ENCODE measurements around the gene KIF25.

The KIF25 gene

DNA sequence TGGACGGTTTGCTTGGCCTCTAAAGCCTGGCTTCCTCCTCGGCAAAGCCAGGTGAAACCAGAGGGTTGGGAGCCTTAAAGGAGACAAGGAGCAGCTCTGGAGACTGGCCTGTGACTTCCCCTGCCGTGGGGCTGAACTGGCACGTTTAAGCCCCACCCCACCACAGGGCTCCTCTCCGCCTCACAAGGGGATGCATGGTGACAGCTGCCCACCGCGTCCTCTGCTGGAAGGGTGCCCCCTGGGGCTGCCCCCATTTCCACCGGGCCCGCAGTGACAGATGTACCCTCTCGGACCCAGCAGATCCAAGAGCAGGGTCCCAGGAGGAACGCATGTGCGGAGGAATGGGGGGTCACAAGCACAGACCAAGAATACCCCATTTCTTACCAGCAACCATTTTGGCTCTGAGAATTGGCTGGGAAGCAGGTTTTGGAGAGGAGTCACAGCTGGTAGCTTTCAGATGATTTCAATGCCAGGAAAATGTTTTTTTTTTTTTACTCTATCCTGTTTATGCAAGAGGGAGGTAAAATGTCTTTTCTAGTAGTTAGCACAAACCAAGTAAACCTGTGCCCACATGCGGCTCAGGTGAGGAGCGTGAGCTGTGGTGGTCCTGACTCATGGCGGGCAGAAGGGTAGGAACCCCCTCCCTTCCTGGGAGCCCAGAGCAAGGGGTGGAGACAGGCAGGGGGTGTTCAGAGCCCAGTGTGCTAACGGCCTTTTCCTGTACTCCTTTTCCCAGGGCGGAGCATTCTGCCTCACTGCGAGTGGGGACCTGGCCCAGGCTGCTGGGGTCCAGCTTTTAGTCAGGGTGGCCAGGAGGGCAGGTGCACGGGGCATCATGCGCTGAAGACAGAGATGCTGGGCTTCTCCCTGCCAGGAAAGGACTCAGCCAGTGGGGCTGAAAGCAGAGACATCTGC lies 48.5 kb downstream of the KIF25 start:
- no peak for TF ChIP-seq CREB1 (IDR thresholded peaks at IDR 0.05; ENCODE audit: low read depth)
- TF ChIP-seq EP300 (IDR thresholded peaks at IDR 0.05; ENCODE audit: borderline replicate concordance): no peak
- no peak for TF ChIP-seq YY1 (IDR thresholded peaks at IDR 0.05; ENCODE audit: low read depth)
- TF ChIP-seq, protein P1, sequence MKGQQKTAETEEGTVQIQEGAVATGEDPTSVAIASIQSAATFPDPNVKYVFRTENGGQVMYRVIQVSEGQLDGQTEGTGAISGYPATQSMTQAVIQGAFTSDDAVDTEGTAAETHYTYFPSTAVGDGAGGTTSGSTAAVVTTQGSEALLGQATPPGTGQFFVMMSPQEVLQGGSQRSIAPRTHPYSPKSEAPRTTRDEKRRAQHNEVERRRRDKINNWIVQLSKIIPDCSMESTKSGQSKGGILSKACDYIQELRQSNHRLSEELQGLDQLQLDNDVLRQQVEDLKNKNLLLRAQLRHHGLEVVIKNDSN (IDR thresholded peaks at IDR 0.05): no peak
- no peak for TF ChIP-seq TAF1 (IDR thresholded peaks at IDR 0.05; ENCODE audit: low read depth)
- no peak for TF ChIP-seq EGR1 (IDR thresholded peaks at IDR 0.05)
- TF ChIP-seq NFIC (IDR thresholded peaks at IDR 0.05): no peak
- TF ChIP-seq ZBTB7A (IDR thresholded peaks at IDR 0.05; ENCODE audit: low read depth): no peak
- TF ChIP-seq FOXM1 (IDR thresholded peaks at IDR 0.05; ENCODE audit: borderline replicate concordance, low read depth): no peak
- TF ChIP-seq, protein P2, sequence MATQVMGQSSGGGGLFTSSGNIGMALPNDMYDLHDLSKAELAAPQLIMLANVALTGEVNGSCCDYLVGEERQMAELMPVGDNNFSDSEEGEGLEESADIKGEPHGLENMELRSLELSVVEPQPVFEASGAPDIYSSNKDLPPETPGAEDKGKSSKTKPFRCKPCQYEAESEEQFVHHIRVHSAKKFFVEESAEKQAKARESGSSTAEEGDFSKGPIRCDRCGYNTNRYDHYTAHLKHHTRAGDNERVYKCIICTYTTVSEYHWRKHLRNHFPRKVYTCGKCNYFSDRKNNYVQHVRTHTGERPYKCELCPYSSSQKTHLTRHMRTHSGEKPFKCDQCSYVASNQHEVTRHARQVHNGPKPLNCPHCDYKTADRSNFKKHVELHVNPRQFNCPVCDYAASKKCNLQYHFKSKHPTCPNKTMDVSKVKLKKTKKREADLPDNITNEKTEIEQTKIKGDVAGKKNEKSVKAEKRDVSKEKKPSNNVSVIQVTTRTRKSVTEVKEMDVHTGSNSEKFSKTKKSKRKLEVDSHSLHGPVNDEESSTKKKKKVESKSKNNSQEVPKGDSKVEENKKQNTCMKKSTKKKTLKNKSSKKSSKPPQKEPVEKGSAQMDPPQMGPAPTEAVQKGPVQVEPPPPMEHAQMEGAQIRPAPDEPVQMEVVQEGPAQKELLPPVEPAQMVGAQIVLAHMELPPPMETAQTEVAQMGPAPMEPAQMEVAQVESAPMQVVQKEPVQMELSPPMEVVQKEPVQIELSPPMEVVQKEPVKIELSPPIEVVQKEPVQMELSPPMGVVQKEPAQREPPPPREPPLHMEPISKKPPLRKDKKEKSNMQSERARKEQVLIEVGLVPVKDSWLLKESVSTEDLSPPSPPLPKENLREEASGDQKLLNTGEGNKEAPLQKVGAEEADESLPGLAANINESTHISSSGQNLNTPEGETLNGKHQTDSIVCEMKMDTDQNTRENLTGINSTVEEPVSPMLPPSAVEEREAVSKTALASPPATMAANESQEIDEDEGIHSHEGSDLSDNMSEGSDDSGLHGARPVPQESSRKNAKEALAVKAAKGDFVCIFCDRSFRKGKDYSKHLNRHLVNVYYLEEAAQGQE (IDR thresholded peaks at IDR 0.05; ENCODE audit: low read depth): no peak
- TF ChIP-seq, protein P3, sequence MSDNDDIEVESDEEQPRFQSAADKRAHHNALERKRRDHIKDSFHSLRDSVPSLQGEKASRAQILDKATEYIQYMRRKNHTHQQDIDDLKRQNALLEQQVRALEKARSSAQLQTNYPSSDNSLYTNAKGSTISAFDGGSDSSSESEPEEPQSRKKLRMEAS (IDR thresholded peaks at IDR 0.05): no peak
- TF ChIP-seq TCF12 (IDR thresholded peaks at IDR 0.05; ENCODE audit: low read depth): no peak
- TF ChIP-seq RAD21 (IDR thresholded peaks at IDR 0.05; ENCODE audit: low read depth): no peak
- TF ChIP-seq TEAD4 (IDR thresholded peaks at IDR 0.05): no peak
- no peak for TF ChIP-seq CEBPB (IDR thresholded peaks at IDR 0.05)

DNA sequence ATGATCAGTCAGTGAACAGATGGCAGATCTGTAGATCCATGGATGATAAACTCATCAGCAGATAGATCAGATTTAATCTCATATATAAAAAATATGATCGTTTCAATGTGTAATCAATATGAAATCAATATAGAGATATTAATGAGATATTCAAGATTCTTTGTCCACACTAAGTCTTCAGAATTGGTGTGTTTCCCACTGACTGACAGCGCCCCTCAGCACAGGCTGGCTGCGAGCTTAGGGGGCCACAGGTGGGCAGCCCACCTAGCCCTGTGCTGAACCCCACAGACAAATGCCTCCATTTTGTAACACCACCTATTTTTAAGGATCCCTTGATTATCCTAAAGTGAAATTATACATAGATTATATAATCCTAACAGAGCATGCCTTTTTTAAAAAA lies 49.2 kb downstream of the KIF25 start:
- TF ChIP-seq, protein P1 (IDR thresholded peaks at IDR 0.05): no peak
- no peak for TF ChIP-seq YY1 (IDR thresholded peaks at IDR 0.05; ENCODE audit: low read depth)
- TF ChIP-seq TEAD4 (IDR thresholded peaks at IDR 0.05): no peak
- no peak for TF ChIP-seq RAD21 (IDR thresholded peaks at IDR 0.05; ENCODE audit: low read depth)
- no peak for TF ChIP-seq CEBPB (IDR thresholded peaks at IDR 0.05)

DNA sequence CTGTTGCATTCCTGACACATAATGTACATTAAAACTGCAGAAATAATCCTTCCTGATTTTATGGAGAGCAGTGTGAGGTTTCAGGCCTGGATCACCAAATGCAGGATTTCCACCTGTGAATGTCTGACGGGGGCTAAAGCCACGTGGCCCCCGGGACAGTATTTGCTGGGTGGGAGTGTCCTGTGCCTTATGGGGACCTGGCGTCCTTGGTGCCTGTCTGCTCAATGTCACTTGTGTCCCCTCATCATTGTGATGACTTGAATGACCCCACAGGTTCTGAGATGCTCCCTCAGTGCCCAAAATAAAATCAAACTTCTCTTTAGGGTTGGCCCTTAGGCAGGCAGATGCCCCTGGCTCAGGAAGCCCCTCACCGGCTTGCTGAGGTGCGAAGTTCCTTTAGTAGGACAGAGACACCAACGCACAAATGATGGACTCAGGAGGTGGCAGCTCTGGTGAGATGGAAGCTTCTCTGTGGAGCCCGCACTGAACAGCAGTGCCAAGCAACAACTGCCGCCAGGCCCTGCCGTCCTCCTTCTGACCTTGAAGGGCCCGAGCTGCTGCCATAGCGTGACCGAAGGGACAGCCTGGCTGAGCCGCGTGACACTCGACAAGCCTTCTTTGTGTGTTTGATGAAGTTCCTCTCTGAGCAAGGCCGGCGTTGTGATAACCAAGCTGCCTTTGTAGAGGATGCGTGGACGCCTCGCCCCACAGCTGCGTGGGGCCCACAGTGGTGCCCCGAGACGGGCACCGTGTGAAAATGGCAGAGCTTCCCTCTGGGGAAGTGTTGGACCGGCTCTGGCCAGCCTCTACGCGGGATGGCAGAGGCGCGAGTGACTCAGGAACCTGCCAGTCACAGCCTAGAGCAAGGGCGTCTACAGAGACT lies 50.6 kb downstream of the KIF25 start:
- TF ChIP-seq EGR1 (IDR thresholded peaks at IDR 0.05) (no peak), RAD21 (IDR thresholded peaks at IDR 0.05; ENCODE audit: low read depth) (no peak), TEAD4 (IDR thresholded peaks at IDR 0.05) (no peak), CEBPB (IDR thresholded peaks at IDR 0.05) (no peak), FOXM1 (IDR thresholded peaks at IDR 0.05; ENCODE audit: borderline replicate concordance, low read depth) (no peak), NFIC (IDR thresholded peaks at IDR 0.05) (no peak), CREB1 (IDR thresholded peaks at IDR 0.05; ENCODE audit: low read depth) (no peak), ZBTB7A (IDR thresholded peaks at IDR 0.05; ENCODE audit: low read depth) (no peak), YY1 (IDR thresholded peaks at IDR 0.05; ENCODE audit: low read depth) (no peak), EP300 (IDR thresholded peaks at IDR 0.05; ENCODE audit: borderline replicate concordance) (no peak), TAF1 (IDR thresholded peaks at IDR 0.05; ENCODE audit: low read depth) (no peak), TCF12 (IDR thresholded peaks at IDR 0.05; ENCODE audit: low read depth) (no peak)
- TF ChIP-seq, protein P1 (IDR thresholded peaks at IDR 0.05): no peak
- TF ChIP-seq, protein P3 (IDR thresholded peaks at IDR 0.05): no peak
- TF ChIP-seq, protein P2 (IDR thresholded peaks at IDR 0.05; ENCODE audit: low read depth): no peak

DNA sequence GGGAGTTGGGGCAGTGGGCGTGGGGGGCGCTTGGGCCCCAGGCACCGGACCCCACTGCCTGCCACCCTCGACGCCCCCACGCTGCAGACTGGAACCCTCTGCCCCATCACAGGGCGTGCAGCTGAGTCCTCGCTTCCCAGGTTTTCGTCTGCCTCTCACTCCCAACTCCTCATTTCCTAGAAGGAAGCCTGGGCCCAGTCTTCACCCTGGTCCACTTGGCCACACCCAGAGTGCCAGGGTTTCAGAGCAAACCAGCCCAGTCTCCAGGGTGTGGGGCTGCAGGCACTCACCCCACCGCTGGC lies 51.2 kb downstream of the KIF25 start:
- TF ChIP-seq NFIC (IDR thresholded peaks at IDR 0.05) (no peak), TEAD4 (IDR thresholded peaks at IDR 0.05) (no peak), TAF1 (IDR thresholded peaks at IDR 0.05; ENCODE audit: low read depth) (no peak), EGR1 (IDR thresholded peaks at IDR 0.05) (no peak), CREB1 (IDR thresholded peaks at IDR 0.05; ENCODE audit: low read depth) (no peak), EP300 (IDR thresholded peaks at IDR 0.05; ENCODE audit: borderline replicate concordance) (no peak), YY1 (IDR thresholded peaks at IDR 0.05; ENCODE audit: low read depth) (no peak), CEBPB (IDR thresholded peaks at IDR 0.05) (no peak), ZBTB7A (IDR thresholded peaks at IDR 0.05; ENCODE audit: low read depth) (no peak), TCF12 (IDR thresholded peaks at IDR 0.05; ENCODE audit: low read depth) (no peak), FOXM1 (IDR thresholded peaks at IDR 0.05; ENCODE audit: borderline replicate concordance, low read depth) (no peak), RAD21 (IDR thresholded peaks at IDR 0.05; ENCODE audit: low read depth) (no peak)
- TF ChIP-seq, protein P1 (IDR thresholded peaks at IDR 0.05): no peak
- TF ChIP-seq, protein P2 (IDR thresholded peaks at IDR 0.05; ENCODE audit: low read depth): no peak
- TF ChIP-seq, protein P3 (IDR thresholded peaks at IDR 0.05): no peak

Data from Ishikawa (cell line).